Retinal pigment epithelial cell (primary cell): ENCODE results near the gene TRRAP.

Experiments
- DNase-seq: peaks from one replicate; pipeline ENCODE4 v3.0.0-alpha.2; 2010; ENCODE audit warnings: low read depth
- H3K4me3 ChIP-seq: 2 replicates; pipeline ENCODE4 v1.5.1; 2011; ENCODE audit warnings: mild to moderate bottlenecking, low read length, control low read depth, moderate library complexity
- TF ChIP-seq, protein P1 (sequence below): conservative IDR thresholded peaks from 2 replicates; pipeline ENCODE4 v1.5.1; 2011; ENCODE audit warnings: low read depth, low read length, control low read depth, inconsistent platforms

TRRAP gene

DNA sequence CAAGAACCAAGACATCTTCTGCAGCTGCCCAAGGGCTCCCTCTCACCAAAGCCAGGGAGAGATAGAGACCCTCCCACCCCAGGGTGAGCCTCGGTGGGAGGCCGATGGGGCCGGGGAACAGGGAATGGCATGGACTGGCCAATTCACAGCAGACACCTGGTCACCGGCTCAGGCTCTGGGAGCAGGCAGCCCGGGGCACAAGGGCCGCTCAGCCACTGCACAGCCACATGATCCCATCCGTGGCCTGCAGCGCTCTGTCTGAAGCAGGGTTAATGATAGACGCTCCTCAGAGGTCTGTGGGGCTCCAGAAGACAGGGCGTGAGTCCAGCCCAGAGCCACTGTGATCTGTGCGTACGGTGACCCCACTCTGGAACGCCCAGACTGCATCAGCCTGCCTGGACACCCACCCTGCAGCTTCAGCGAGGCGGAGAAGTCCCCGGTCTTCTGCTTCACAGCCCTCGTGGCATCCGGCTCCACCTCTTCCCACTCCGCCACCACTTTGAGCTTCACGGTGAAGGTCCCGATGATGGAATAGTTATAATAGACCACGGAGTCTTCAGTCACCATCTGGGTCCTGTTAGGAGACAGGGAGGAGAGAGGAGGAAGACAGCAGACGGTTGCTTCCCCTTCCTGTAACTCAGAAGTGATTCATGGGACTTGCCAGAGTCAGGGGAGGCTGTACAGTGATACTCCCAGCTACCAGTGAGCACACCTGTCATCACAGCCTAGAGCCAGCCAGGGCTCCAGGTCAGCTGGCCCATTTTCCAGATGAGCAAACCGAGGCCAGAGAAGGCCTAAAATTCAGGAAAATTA lies 22.5 kb upstream of the TRRAP start:
- no peak for DNase-seq
- H3K4me3 ChIP-seq = no peak overlapping the region
- TF ChIP-seq, protein P1, sequence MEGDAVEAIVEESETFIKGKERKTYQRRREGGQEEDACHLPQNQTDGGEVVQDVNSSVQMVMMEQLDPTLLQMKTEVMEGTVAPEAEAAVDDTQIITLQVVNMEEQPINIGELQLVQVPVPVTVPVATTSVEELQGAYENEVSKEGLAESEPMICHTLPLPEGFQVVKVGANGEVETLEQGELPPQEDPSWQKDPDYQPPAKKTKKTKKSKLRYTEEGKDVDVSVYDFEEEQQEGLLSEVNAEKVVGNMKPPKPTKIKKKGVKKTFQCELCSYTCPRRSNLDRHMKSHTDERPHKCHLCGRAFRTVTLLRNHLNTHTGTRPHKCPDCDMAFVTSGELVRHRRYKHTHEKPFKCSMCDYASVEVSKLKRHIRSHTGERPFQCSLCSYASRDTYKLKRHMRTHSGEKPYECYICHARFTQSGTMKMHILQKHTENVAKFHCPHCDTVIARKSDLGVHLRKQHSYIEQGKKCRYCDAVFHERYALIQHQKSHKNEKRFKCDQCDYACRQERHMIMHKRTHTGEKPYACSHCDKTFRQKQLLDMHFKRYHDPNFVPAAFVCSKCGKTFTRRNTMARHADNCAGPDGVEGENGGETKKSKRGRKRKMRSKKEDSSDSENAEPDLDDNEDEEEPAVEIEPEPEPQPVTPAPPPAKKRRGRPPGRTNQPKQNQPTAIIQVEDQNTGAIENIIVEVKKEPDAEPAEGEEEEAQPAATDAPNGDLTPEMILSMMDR = no peak

DNA sequence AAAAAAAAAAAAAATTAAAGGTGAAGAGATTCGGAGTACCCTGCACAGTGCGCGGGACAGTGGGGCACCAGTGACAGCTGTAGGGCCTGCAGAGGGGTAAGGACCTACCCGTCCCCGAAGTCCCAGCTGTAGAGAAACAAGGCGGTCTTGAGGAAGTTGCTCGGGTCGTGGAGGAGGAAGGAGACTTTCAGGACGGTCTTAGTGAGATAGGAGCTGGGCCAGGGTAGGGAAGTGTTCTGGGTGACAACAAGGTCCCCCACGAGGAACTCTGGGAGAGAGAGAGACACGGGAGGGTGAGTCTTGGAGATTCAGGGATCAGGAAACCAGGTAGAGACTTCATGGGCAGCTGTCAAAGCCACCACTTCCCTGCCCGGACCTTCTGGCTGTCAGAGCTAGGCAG lies 18.3 kb upstream of the TRRAP start:
- no peak for DNase-seq
- H3K4me3 ChIP-seq = no peak overlapping the region
- TF ChIP-seq, protein P1 = no peak

DNA sequence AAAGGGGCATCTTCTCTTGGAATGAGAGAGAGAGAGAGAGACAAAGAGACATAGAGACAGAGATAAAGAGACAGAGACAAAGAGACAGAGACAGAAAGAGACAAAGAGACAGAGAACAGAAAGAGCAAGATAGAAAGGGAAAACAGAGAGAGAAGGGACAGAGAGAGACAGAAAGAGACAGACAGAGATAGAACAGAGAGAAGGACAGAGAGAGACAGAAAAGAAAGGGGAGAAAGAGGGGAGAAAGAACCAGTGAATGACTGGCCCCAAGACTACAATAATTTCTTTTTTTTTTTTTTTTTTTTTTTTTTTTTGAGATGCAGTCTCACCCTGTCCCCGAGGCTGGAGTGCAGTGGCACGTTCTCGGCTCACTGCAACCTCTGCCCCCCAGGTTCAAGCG lies 16.1 kb upstream of the TRRAP start:
- no peak for DNase-seq
- TF ChIP-seq, protein P1 = no peak
- H3K4me3 ChIP-seq = no peak overlapping the region

DNA sequence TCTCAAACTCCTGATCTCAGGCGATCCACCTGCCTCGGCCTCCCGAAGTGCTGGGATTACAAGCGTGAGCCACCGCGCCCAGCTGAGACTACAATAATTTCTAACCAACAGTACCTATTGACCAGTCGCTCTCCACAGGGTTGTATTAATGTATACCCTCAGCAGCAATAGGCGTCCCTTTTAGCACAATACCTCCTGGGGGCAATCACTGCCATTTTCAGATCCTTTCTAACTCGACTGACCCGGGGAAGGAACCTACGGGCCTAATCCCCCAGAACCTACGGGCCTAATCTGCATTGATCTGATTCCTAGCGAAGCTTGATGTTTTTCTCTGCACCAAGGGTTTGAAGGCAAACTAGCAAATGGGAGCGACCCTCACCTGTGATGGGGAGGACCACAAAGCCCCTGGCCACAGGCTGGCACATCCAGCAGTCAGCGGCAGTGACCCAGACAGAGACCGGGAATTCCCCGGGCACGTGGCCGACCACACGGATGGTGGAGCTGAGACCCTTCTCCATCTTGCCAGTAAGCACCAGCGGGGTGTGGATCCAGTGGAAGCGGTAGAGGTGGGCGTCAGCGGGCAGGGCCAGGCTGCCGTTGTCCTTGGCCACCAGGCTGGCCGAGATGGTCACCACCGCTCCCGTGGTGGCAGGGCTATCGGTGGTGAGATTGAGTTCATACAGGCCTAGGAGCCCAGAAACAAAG lies 15.5 kb upstream of the TRRAP start:
- no peak overlapping the region for H3K4me3 ChIP-seq
- TF ChIP-seq, protein P1 = no peak
- DNase-seq = no peak

DNA sequence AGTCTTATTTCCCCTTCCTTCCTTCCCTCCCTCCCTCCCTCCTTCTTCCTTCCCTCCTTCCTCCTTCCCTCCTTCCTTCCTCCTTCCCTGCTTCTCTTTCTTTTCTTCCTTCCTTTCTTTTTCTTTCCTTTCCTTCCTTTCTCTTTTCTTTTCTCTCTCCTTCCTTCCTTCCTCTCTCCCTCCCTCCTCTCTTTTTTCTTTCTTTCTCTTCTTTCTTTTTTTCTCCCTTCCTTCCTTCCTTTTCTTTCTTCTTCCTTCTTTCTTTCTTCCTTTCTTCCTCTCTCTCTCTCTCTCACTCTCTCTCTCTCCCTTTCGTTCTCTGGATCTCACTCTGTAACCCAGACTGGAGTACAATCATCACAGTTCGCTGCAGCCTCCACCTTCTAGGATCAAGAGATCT lies 14.7 kb upstream of the TRRAP start:
- H3K4me3 ChIP-seq = no peak overlapping the region
- no peak for DNase-seq
- TF ChIP-seq, protein P1 = no peak

DNA sequence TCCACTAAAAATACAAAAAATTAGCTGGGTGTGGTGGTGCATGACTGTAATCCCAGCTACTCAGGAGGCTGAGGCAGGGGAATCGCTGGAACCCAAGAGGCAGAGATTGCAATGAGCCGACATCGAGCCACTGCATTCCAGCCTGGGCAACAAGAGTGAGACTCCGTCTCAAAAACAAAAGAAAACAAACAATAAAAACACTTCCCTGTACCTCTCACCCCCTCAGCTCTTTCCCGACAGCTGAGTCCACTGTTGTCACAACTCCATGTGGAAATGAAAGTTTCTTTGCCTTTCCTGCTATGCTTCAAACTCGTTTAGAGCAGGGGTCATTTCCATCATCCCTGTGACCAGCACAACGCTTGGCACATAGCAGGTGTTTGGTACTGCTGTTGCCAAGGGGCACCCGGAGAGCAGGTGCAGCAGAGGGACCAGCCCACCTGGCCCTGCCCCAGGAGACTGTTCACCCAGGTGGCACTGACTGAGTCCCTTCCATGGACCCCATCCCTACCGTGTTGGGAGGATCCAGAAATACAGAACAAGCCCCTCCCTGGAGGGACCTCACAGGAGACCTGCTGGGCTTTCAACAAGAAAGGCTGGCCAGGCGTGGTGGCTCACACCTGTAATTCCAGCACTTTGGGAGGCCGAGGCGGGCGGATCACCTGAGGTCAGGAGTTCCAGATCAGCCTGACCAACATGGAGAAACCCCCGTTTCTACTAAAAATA lies 13.4 kb upstream of the TRRAP start:
- TF ChIP-seq, protein P1 = no peak
- DNase-seq = no peak
- H3K4me3 ChIP-seq = no peak overlapping the region
